ENCODE measurements around the gene CLDN12. TPM values are rescaled to one million over a fixed set of nuclear protein-coding genes. Genes with fewer than 3 reads are reported as not detected.
"Not testable (repeated sequence)": the region's sequence is repeated elsewhere in the genome, so short reads cannot be mapped to it uniquely, and the experiment has no call there.

Gene CLDN12
- total RNA-seq, 1 donor from 2014 or later: 28.5 TPM

DNA sequence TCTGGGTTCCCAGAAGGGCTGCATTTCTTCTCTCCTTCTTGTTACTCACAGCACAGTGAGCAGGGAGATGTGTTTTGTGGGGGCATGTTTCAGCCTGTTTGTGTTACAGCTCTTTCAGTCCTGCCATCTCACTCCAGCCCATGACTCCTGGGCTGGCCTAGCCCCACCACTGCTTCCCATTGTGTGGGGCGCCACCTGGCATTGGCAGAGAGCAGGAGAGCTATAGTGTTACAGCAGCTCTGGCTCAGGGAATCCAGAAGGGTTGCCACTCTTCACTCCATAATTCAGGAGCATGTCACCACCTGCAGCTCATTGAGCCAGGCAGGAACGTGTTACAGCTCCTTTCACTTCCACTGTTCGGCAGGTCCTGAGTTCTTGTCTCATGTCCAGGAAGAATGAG lies 30.0 kb downstream of the CLDN12 start:
- DNase-seq (ENCODE audit: low spot score): no peak

DNA sequence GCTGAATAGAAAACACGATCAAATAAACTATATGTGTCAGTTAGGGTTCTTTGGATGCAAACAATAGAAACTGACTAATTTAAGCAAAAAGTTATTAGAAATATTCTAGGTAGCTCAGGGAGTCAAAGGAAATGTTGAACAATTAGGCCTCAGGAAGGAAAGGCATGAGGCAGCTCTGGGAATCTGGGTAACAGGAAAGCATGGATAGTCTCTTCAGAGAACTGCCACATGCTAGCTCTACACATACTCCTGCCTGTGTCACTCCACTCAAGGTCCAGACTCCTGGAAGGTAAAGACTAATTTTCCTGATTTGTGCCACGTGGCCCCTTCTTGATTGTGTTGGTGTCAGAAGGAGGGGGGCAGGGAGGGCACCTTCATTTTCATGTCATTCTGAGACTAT lies 42.4 kb downstream of the CLDN12 start:
- DNase-seq (ENCODE audit: low spot score): no peak

DNA sequence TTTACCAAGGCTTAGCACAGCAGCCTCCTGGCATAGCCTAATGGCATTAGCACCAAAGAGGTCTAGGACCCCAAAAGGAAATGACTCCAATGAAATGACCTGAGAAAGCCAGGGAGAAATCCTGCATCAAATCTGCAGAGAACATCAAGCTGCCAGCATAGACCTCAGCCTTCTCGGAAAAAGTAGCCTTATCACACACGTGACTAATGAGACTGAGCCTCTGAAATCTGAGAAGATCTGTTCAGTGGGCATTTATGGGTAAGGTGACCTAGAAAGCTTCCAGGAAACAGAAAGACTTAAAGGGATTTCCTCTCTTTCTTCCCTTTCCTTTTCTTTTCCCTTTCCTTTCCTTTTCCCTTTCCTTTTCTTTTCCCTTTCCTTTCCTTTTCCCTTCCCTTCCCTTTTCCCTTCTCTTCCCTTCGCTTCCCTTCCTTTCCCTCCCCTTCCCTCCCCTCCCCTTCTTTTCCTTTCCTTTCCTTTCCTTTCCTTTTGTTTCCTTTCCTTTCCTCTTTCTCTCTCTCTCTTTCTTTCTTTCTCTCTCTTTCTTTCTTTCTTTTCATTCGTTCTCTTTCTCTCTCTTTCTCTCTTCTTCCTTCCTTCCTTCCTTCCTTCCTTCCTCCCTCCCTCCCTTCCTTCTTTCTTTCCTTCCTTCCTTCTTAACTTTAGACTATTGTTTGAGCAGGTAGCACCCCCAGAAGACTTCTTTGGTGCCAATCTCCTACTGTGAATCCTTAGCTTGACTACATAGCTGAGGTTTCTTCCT lies 43.1 kb downstream of the CLDN12 start:
- DNase-seq (ENCODE audit: low spot score): no peak

DNA sequence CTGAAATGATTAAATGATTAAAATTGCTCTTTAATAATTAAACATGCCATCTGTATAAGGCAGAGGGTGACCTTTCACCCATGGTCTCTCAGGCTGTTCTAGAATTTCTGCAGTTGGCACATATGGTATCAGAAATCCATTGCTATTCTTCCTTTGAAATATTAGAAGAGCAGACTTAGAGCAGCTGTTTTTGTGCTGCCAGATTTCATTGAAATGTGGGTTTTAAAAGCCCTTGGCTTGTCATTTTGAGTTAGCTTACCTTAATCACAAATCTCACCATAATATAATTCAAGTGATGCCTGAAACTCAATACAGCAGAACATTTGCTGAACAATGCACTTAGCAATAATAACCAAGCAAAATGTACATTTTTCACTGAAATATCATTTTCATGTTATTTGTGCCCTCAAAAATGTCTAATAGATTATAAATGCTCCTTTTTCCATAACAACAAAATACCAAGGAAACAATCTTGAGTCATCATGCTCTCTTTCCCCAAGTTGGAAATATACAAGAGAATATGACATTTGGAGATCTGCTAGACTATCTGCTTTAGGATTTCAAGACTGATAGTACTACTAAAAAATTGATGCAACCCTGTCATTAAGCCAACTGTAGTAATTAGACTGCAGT lies 50.1 kb downstream of the CLDN12 start:
- DNase-seq (ENCODE audit: low spot score): no peak

DNA sequence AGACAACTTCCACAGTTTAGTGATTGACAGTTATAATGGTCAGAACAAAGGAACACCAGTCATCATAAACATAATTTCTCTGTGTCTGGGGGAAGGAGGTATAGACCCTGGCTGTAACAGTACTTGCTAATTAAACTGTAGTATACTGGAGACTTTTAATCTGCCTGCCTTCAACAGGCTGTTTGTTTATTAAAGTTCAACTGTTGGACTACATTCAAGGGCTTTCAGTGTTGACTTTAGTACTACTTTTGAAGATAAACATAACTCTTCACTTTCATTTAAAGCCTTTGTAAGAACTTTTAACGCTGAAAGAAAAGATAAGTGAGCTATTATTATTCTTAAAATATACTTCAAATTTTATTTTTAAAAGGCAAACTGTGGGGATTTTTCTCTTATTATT lies 50.7 kb downstream of the CLDN12 start:
- no peak for DNase-seq (ENCODE audit: low spot score)

DNA sequence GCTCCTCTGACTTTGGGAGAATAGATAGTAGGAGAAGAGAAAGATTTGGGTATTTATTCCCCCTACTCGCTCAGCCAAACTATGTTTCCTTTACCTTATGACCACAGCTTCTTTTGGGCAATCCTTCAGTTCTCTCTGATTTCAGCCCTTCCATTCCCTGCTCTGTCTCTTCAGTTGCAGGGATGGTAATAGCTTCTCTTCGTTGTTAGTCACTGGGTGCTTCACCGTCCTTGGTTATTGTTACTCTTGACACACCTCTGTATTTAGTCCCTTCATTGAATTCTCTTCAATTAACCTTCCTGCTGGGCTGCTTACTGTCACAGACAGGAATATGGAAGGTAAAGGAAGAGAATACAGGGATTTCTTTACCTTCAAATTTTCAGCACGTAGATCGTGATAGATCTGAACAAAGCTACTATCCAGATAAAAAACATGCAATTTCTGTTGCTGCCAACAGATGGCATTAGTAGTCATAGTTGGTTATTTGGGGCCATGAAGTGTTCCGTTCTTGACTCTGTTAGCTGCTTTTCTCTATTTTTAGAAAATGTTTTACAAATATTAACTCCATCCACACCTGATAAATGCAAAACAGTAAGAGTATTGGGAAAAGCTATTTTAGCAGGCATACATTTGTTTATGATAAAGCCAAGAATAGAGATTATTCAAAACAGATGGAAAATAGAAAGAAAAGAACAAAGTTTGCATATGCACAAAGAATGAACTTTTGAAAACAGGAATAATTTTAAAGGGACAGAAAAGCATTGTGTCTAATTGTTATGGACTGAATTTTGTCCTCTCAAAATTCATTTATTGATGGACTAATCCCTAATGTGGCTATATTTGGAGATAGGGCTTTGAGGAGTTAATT lies 52.1 kb downstream of the CLDN12 start:
- DNase-seq (ENCODE audit: low spot score): no peak

DNA sequence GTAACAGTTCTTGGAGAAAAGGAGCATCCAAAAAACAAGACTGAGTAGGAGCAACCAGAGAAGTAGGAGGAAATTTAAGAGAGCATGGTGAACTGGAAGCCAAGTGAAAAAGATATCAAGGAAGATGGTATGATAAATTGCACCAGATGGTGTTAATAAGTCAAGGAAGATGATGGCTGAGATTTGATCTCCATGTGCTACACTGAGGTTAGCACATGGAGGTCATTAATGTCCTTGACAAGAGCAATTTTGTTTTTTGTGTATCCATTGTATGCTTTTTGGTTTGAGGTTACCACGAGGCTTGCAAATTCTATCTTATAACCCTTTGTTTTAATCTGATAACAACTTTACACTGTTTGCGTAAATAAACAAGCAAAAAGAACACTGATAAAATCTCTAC lies 54.8 kb downstream of the CLDN12 start:
- no peak for DNase-seq (ENCODE audit: low spot score)

DNA sequence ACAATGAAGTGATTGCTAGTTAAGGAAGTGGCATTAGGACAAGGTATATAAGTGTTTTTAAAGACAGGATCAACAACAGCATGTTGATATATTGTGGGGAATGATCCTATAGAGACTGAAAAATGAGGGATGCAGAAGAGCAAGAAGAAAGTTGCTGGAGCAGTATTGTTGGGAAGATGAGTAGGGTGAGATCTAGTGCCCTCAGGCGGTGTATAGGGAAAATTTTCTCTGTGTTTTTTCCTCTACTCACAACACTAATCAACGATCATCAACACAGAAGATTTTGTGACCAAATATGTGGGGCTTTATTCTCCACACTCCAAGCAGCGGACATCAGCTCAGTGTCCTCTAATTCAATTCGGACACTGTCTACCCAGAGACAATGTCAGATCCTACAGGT lies 56.6 kb downstream of the CLDN12 start:
- DNase-seq (ENCODE audit: low spot score): no peak

DNA sequence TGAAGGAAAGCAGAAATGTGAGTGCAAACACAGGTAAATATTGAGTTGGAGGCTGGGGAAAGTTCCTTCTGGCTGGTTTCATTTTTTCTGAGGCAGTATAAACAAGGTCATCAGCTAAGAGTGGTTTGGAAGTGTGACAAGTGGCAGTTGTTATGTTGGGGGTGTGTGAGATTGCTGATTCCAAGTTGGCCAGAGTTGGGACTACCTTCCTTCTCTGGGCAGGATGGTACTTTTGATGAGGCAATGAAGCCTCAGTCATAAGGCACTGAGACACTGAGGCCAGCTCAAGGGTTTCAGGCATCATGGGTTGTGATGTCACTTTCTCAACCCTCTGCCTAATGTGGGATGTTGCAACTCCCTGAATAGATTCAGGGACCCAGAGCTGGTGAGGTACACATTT lies 58.0 kb downstream of the CLDN12 start:
- no peak for DNase-seq (ENCODE audit: low spot score)

DNA sequence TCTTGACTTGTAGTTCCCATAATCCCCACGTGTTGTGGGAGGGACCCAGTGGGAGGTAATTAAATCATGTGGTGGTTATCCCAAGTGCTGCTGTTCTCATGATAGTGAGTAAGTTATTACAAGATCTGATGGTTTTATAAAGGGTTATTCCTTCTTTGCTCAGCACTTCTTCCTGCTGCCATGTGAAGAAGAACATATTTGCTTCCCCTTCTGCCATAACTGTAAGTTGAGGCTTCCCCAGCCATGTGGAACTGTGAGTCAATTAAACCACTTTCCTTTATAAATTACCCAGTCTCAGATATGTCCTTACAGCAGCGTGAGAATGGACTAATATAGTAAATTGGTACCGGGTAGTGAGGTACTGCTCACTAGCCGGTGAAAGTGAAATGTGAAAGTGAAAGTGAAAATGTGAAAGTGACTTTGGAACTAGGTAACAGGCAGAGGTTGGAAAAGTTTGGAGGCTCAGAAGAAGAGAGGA lies 59.9 kb downstream of the CLDN12 start:
- DNase-seq (ENCODE audit: low spot score): not testable (repeated sequence)

Other genes starting within 250 kb of the CLDN12 start
- 20.5 TPM for gene STEAP1, start 249.0 kb upstream of the CLDN12 start, total RNA-seq
- 47.1 TPM for gene STEAP2, start 191.7 kb upstream of the CLDN12 start, total RNA-seq
- 9.3 TPM for gene CFAP69, start 158.3 kb upstream of the CLDN12 start, total RNA-seq
- gene FAM237B, start 82.2 kb upstream of the CLDN12 start, total RNA-seq: not detected
- gene GTPBP10, start 56.7 kb upstream of the CLDN12 start, total RNA-seq: 37.1 TPM
- not detected for gene PTTG1IP2, start 66.2 kb downstream of the CLDN12 start, total RNA-seq
- gene CDK14, start 192.9 kb downstream of the CLDN12 start, total RNA-seq: 23.5 TPM